ENCODE results near the gene DOC2B. TPM values are rescaled to one million over a fixed set of nuclear protein-coding genes. Genes with fewer than 3 reads are reported as not detected.

The DOC2B gene
- total RNA-seq, 4 donors from 2014 or later: 10.4 to 18.0 (median 14.6) TPM

DNA sequence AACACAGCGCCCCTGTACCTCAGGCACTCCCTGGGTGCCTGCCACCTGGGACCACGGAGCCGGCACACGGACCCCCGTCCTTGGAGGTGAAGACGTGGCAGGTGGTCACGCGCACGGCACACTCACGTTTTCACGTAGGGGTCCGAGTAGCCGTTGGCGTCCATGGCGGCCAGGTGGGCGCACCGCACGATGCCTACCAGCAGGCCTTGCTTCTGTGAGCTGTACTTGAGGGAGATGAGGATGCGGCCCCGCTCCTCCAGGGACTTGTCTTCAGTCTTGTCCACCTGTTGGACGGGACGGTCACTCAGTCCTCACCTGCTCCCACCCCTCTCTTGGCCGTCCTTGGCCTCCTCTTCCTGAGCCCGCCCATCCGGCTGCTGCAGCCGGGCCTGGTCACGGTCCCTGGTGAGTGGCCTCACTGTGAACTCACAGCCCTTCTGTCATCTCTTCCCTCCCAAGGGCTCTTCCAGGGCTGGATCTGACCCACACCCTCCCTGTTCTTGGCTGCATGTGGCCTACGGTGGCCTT lies 25.3 kb downstream of the DOC2B start:
- no peak overlapping the region for H3K4me3 ChIP-seq
- no peak for TF ChIP-seq POLR2A (IDR thresholded peaks at IDR 0.05; ENCODE audit: low read depth)
- TF ChIP-seq POLR2AphosphoS5 (IDR thresholded peaks at IDR 0.05): no peak
- 91% methylated on average over 10 of the region's 28 CpGs for WGBS
- peaks cover 0 to 13% (median 0%) of the 10 kb centered on the region in 4 donors for H3K27me3 ChIP-seq
- no peak overlapping the region for H3K27ac ChIP-seq (replicated peaks in 1 of 4)
- H3K36me3 ChIP-seq: peaks cover 0 to 17% (median 0%) of the 10 kb centered on the region in 4 donors
- DNase-seq (ENCODE audit: extremely low spot score): no peak
- H3K4me1 ChIP-seq: no peaks in the 10 kb centered on the region
- intact Hi-C loops (cut with DNase I): no loop called here
- no peaks in the 10 kb centered on the region for H3K9me3 ChIP-seq

DNA sequence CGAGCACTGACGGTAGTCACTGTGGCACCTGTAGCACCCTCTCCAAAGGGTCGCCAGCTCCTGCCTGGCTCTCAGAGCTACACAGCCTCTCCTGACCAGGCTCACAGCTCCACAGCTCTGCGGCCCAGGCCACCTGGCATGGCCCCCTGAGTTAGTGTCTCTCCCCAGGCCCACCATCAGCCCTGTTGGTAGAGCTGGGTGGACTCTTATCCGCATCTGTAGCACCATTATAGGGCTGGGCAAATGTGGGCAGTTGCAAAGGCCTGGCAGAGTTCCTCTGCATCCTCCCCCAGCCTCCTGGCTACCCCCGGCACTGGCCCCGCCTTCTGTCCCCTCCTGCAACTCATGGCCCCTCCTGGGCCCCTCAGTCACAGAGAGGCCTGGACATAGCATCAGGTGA lies 25.9 kb downstream of the DOC2B start:
- Histone ChIP-seq H3K9me3 (no peaks in the 10 kb centered on the region), H3K27me3 (peaks cover 0 to 13% (median 0%) of the 10 kb centered on the region in 4 donors), H3K27ac (replicated peaks in 1 of 4) (no peak overlapping the region), H3K4me1 (no peaks in the 10 kb centered on the region), H3K4me3 (no peak overlapping the region), H3K36me3 (peaks cover 0 to 18% (median 0%) of the 10 kb centered on the region in 4 donors)
- intact Hi-C loops (cut with DNase I): no loop called here
- TF ChIP-seq, protein P1, sequence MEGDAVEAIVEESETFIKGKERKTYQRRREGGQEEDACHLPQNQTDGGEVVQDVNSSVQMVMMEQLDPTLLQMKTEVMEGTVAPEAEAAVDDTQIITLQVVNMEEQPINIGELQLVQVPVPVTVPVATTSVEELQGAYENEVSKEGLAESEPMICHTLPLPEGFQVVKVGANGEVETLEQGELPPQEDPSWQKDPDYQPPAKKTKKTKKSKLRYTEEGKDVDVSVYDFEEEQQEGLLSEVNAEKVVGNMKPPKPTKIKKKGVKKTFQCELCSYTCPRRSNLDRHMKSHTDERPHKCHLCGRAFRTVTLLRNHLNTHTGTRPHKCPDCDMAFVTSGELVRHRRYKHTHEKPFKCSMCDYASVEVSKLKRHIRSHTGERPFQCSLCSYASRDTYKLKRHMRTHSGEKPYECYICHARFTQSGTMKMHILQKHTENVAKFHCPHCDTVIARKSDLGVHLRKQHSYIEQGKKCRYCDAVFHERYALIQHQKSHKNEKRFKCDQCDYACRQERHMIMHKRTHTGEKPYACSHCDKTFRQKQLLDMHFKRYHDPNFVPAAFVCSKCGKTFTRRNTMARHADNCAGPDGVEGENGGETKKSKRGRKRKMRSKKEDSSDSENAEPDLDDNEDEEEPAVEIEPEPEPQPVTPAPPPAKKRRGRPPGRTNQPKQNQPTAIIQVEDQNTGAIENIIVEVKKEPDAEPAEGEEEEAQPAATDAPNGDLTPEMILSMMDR (IDR thresholded peaks at IDR 0.05): no peak
- TF ChIP-seq POLR2AphosphoS5 (IDR thresholded peaks at IDR 0.05) (no peak), EP300 (IDR thresholded peaks at IDR 0.05) (no peak), POLR2A (IDR thresholded peaks at IDR 0.05; ENCODE audit: low read depth) (no peak)
- WGBS: 77% methylated on average over 7 of the region's 7 CpGs
- DNase-seq (ENCODE audit: extremely low spot score): no peak

DNA sequence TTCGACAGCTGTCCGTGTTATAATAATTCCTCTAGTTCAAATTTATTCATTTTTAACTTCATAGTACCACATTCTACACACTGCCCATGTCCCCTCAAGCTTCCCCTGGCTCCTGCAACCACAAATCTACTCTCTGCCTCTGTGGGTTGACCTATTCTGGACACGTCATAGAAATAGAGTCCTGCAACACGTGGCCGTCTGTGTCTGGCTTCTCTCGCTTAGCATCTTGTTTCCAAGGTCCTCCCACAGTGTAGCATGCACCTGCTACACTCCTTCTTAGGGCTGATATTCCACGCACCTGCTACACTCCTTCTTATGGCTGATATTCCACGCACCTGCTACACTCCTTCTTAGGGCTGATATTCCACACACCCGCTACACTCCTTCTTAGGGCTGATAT lies 27.6 kb downstream of the DOC2B start:
- no peaks in the 10 kb centered on the region for H3K9me3 ChIP-seq
- peaks cover 0 to 14% (median 0%) of the 10 kb centered on the region in 4 donors for H3K36me3 ChIP-seq
- peaks cover 0 to 13% (median 0%) of the 10 kb centered on the region in 4 donors for H3K27me3 ChIP-seq
- DNase-seq (ENCODE audit: extremely low spot score): no peak
- no peak overlapping the region for H3K4me3 ChIP-seq
- H3K27ac ChIP-seq (replicated peaks in 1 of 4): no peak overlapping the region
- no peaks in the 10 kb centered on the region for H3K4me1 ChIP-seq
- WGBS: 88% methylated on average over 9 of the region's 9 CpGs
- intact Hi-C loops (cut with DNase I): no loop called here
- no peak for TF ChIP-seq POLR2A (IDR thresholded peaks at IDR 0.05; ENCODE audit: low read depth)
- TF ChIP-seq, protein P1 (IDR thresholded peaks at IDR 0.05): no peak
- TF ChIP-seq EP300 (IDR thresholded peaks at IDR 0.05): no peak
- TF ChIP-seq POLR2AphosphoS5 (IDR thresholded peaks at IDR 0.05): no peak

DNA sequence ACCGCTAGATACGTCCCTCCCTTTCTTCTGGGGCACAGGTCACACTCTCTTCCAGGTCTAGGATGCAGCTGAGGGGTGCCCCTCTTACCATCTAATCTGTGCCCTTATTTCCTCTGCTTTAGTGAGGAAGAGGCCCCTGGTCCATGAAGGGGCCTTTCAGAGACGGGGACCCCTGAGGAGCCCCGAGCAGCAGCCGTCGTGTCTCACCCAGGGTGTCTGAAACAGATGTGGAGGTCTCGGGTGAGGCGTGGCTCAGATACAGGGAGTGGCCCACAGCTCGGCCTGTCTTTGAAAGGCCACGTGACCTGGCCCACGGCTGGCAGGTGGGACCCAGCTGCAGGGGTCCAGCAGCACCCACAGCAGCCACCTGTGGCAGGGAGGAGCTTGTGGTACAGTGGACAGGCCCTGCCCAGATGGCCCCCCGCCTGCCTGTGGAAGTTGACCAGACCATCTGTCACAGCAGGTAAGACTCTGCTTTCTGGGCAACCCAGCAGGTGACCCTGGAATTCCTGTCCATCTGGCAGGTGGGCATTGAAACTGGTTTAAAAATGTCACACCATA lies 28.5 kb downstream of the DOC2B start:
- Histone ChIP-seq H3K36me3 (peaks cover 0 to 14% (median 2%) of the 10 kb centered on the region in 4 donors), H3K4me3 (no peak overlapping the region), H3K27me3 (peaks cover 0 to 13% (median 0%) of the 10 kb centered on the region in 4 donors), H3K27ac (replicated peaks in 1 of 4) (no peak overlapping the region), H3K9me3 (no peaks in the 10 kb centered on the region), H3K4me1 (no peaks in the 10 kb centered on the region)
- TF ChIP-seq POLR2AphosphoS5 (IDR thresholded peaks at IDR 0.05) (no peak), POLR2A (IDR thresholded peaks at IDR 0.05; ENCODE audit: low read depth) (no peak), EP300 (IDR thresholded peaks at IDR 0.05) (no peak)
- TF ChIP-seq, protein P1 (IDR thresholded peaks at IDR 0.05): no peak
- intact Hi-C loops (cut with DNase I): no loop called here
- no peak for DNase-seq (ENCODE audit: extremely low spot score)
- 93% methylated on average over 12 of the region's 12 CpGs for WGBS

DNA sequence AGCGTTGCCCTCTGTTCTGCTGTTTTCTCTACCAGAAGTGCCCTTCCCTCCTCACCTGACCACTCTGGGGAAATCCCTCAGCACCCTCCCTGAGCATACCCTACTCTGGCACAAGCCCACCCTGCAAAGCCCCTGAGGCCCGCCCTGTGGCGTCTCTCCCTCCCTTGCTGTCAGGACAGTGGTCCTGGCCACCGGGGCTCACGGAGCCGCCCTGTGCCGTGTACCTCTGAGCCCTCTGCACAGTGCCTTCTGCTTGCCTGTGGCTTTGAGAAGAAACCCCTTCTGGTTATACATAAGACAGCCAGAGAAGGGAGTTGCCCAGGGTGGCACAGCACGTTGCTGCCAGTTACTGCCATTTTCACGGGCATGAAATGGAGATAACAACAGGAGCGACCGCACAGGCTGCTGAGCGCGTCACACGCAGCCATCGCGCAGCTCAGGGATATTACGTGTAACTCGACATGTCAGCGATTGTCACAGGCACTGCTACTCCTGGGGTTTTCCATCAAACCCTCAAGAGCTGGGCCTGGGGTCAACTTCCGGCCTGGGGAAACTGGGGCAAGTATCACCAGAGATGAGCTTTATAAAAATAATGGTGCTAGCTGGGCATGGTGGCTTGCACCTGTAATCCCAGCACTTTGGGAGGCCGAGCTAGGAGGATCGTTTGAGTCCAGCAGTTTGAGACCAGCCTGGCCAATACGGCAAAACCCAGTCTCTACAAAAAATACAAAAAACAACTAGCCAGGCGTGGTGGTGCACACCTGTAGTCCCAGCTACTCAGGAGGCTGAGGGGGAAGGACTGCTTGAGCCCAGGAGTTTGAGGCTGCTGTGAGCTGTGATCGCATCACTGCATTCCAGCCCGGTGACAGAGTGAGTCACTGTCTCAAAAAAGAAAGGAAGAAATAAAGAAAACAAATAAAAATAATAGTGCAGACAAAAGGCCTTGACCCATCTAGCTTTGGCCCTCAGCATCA lies 29.3 kb downstream of the DOC2B start:
- 88% methylated on average over 22 of the region's 26 CpGs for WGBS
- Histone ChIP-seq H3K27me3 (peaks cover 0 to 13% (median 0%) of the 10 kb centered on the region in 4 donors), H3K36me3 (peaks cover 0 to 17% (median 3%) of the 10 kb centered on the region in 4 donors), H3K4me1 (no peaks in the 10 kb centered on the region), H3K27ac (replicated peaks in 1 of 4) (no peak overlapping the region), H3K4me3 (no peak overlapping the region), H3K9me3 (no peaks in the 10 kb centered on the region)
- no peak for TF ChIP-seq POLR2A (IDR thresholded peaks at IDR 0.05; ENCODE audit: low read depth)
- TF ChIP-seq POLR2AphosphoS5 (IDR thresholded peaks at IDR 0.05): no peak
- no peak for TF ChIP-seq EP300 (IDR thresholded peaks at IDR 0.05)
- TF ChIP-seq, protein P1 (IDR thresholded peaks at IDR 0.05): no peak
- no peak for DNase-seq (ENCODE audit: extremely low spot score)
- intact Hi-C loops (cut with DNase I): no loop called here

Measured in esophagus muscularis mucosa (tissue), 4 donors.